Adipose tissue (tissue), 3 donors: Measurements from ENCODE around the gene TSPO2. TPM values are rescaled to one million over a fixed set of nuclear protein-coding genes. Genes with fewer than 3 reads are reported as not detected.

Experiments used
- H3K27ac ChIP-seq: one replicate; pipeline ENCODE4 v1.5.1; 2013; ENCODE audit warnings: low read depth, low read length
- WGBS, 3 donors: extraction: QIAGEN DNeasy Blood & Tissue Kit; methylation state at CpG; one replicate each; pipeline ENCODE4 v1.1.7; 2013; 5-methylcytosine and 5-hydroxymethylcytosine counted together
- polyA plus RNA-seq, 3 donors: library from polyadenylated mRNA; stranded (reverse); fragments of 200-250 nt; gene quantifications; one replicate each; pipeline ENCODE4 v1.2.3, GENCODE V29; 2013
- donor health status: healthy with polysubstance abuse.
- donor health status: Bipolar disorder and iron deficiency.
- donor health status: healthy.

Gene TSPO2
- polyA plus RNA-seq, 3 donors = 0.08 TPM; not detected in 2

- no peak overlapping the region for H3K27ac ChIP-seq
- 29 to 30% (median 29%) methylated on average over 3 of the region's 3 CpGs for WGBS, 3 donors
Measured at GRCh38 chr6:41066867-41067304, 24.6 kb downstream of the TSPO2 start.

- peak overlapping the region; percentile 85 for H3K27ac ChIP-seq
- 0% methylated on average over 16 of the region's 16 CpGs for WGBS, 3 donors
Measured at GRCh38 chr6:41071501-41071922, 29.2 kb downstream of the TSPO2 start.

GRCh38 chr6:41071923-41072835 is 29.9 kb downstream of the TSPO2 start, which contains the start of gene OARD1:
Gene OARD1, minus strand, starts transcription at chr6:41072356. Its CDS starts 722 bp downstream, at chr6:41071634.
- H3K27ac ChIP-seq = peak within 1 kb of the TSS; percentile 100
- 0 to 1% (median 1%) methylated on average over 62 to 63 of the region's 63 CpGs for WGBS, 3 donors

- WGBS, 3 donors = 0 to 1% (median 1%) methylated on average over 37 of the region's 37 CpGs
- H3K27ac ChIP-seq = peak within 1 kb of the TSS; percentile 100
Measured at GRCh38 chr6:41072836-41073202, 30.6 kb downstream of the TSPO2 start, which contains the start of gene NFYA. Gene NFYA, plus strand, starts transcription at chr6:41072974. Its CDS starts 6,116 bp downstream, at chr6:41079090.

- 0% methylated on average over 64 to 73 of the region's 74 CpGs for WGBS, 3 donors
- H3K27ac ChIP-seq = peak overlapping the region; percentile 100
Measured at GRCh38 chr6:41073203-41073967, 31.1 kb downstream of the TSPO2 start.

GRCh38 chr6:41073968-41074691 is 31.9 kb downstream of the TSPO2 start:
- WGBS, 3 donors = 2 to 10% (median 6%) methylated on average over 11 of the region's 11 CpGs
- peak overlapping the region; percentile 100 for H3K27ac ChIP-seq

- no peak overlapping the region for H3K27ac ChIP-seq
- 36 to 58% (median 46%) methylated on average over 11 of the region's 11 CpGs for WGBS, 3 donors
Measured at GRCh38 chr6:41074692-41075436, 32.6 kb downstream of the TSPO2 start.

GRCh38 chr6:41075651-41076626 is 33.7 kb downstream of the TSPO2 start:
- no peak overlapping the region for H3K27ac ChIP-seq
- 79 to 88% (median 87%) methylated on average over 4 of the region's 4 CpGs for WGBS, 3 donors

- H3K27ac ChIP-seq = no peak overlapping the region
- WGBS, 3 donors = 53 to 93% (median 85%) methylated on average over 2 of the region's 2 CpGs
Measured at GRCh38 chr6:41077536-41077935, 35.3 kb downstream of the TSPO2 start.

- 73 to 89% (median 87%) methylated on average over 3 of the region's 3 CpGs for WGBS, 3 donors
- no peak overlapping the region for H3K27ac ChIP-seq
Measured at GRCh38 chr6:41078101-41078500, 35.8 kb downstream of the TSPO2 start.

- H3K27ac ChIP-seq = no peak overlapping the region
- 93 to 100% (median 94%) methylated on average over 1 of the region's 1 CpG for WGBS, 3 donors
Measured at GRCh38 chr6:41079080-41079479, 36.8 kb downstream of the TSPO2 start.

GRCh38 chr6:41080621-41081020 is 38.4 kb downstream of the TSPO2 start:
- H3K27ac ChIP-seq = no peak overlapping the region
- WGBS, 3 donors = 46 to 91% (median 56%) methylated on average over 2 of the region's 2 CpGs

- H3K27ac ChIP-seq = no peak overlapping the region
Measured at GRCh38 chr6:41083072-41083471, 40.8 kb downstream of the TSPO2 start.

- no peak overlapping the region for H3K27ac ChIP-seq
Measured at GRCh38 chr6:41085182-41085581, 42.9 kb downstream of the TSPO2 start.

GRCh38 chr6:41088451-41088850 is 46.2 kb downstream of the TSPO2 start:
- no peak overlapping the region for H3K27ac ChIP-seq
- WGBS, 3 donors = 91 to 95% (median 94%) methylated on average over 4 of the region's 4 CpGs

- 32 to 40% (median 36%) methylated on average over 1 of the region's 1 CpG for whole genome bisulfite sequencing, 3 donors
- H3K27ac ChIP-seq = no peak overlapping the region
Measured at GRCh38 chr6:41090841-41091761, 48.8 kb downstream of the TSPO2 start.
